ENCODE data around the gene PDS5A.

GRCh38 chr4:39947963-39948362 is 29.7 kb downstream of the PDS5A start:
- TF ChIP-seq CTCF (IDR thresholded peaks at IDR 0.05) (no peak), POLR2A (IDR thresholded peaks at IDR 0.05) (no peak)

Data from heart left ventricle (tissue), 13 donors.